ENCODE data around the gene DNAJC10.

Gene DNAJC10

GRCh38 chr2:182784777-182785176, 68.7 kb downstream of the DNAJC10 start:
- no peak for DNase-seq

GRCh38 chr2:182792441-182792840, 76.4 kb downstream of the DNAJC10 start:
- DNase-seq = no peak

GRCh38 chr2:182798736-182799135, 82.7 kb downstream of the DNAJC10 start:
- no peak for DNase-seq

DNA sequence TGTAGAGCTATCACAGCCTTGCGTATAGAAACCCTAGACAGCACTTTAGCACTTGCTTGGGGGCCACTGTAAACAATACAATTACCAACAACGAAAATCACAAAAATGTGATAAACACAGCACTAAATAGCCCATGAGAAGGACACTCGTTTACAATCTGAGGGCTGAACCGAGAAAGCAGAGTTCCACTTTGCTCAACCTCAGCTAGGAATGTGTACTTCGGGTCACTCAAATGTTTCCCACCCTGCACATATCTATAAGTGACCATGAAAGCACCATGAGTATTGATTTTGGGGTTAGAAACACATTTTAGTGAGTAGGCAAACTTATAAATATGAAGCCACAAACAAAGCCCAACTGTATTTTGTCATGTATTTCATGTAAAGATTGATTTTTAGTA, 88.1 kb downstream of the DNAJC10 start:
- no peak for DNase-seq

GRCh38 chr2:182807319-182807718, 91.3 kb downstream of the DNAJC10 start:
- no peak for DNase-seq

GRCh38 chr2:182810087-182810486, 94.0 kb downstream of the DNAJC10 start:
- no peak for DNase-seq

DNA sequence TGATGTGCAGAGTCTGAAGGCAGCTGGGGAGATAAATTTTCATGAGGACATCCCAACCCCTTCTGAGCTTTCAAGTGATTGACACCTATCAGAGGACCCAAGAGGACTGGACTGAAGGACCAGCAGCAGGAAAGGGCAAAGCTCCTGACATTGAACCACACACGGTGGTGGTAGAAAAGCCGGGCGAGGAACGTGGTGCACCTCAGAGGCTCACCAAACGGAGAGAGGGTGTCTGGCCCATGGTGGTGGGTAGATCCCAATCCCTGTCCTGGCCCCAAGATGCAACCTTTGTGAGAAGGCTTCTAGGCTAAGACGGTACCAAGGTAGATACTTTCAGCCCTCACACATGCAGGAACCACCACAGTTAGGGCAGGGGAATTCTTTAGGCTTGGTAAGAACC, 98.3 kb downstream of the DNAJC10 start:
- DNase-seq = no peak

GRCh38 chr2:182814804-182815203, 98.7 kb downstream of the DNAJC10 start:
- DNase-seq = no peak

DNA sequence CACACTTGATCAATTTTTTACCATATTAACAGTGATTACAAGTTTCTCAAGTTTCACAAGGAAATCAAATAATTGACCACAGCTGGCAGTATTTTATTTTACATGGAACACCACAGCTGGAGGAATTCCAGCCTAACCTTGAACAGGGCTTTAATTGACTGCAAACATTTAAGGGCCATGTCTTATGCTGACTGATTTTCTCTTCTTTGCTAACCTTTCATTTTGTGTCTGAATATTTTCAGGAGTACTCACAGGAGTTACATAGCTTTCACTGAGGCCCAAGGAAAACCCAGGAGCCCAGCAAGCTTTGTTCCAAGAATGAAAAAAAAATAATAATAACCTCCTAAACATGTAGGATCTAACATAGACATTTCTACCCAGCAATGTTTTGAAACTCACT, 100.8 kb downstream of the DNAJC10 start:
- no peak for DNase-seq

- no peak for DNase-seq
Observed at GRCh38 chr2:182817558-182817957, 101.5 kb downstream of the DNAJC10 start.

DNA sequence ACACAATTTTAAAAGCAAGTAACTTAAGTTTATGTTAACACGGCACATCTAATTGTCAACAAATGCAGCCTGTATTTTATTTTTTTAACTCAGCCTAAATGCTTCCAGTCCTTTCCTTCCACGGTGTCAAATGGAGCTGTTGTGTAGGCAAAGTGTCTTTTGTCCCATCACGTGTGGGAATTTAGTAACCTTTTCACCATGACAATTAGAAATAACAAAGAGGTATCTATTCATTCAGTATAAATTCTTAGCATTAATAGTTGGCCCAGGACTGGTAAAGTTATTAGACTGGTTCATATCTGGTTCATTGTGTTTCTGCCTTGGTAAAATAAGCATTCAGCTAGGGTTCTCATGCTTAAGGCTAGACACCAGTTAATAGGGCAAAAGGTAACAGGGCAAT, 102.4 kb downstream of the DNAJC10 start:
- no peak for DNase-seq

DNA sequence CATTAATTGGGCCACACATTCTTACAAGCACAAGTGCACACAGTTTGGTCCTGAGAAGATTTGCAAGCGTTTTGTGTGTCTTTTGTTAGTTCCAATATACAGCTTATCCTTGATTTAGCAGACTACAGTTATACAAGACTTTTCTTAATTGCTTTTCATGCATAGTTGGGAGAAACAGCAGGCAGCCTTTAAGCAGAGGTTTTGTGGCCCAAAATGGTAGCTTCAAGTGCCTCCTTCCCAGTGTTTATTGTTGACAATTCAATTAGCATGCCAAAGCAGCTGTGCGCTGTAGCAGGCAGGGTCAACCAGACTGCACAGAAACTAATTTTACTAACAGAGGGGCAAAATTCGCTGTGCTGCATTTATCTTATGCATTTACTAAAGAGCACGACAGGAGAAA, 102.9 kb downstream of the DNAJC10 start:
- no peak for DNase-seq

DNA sequence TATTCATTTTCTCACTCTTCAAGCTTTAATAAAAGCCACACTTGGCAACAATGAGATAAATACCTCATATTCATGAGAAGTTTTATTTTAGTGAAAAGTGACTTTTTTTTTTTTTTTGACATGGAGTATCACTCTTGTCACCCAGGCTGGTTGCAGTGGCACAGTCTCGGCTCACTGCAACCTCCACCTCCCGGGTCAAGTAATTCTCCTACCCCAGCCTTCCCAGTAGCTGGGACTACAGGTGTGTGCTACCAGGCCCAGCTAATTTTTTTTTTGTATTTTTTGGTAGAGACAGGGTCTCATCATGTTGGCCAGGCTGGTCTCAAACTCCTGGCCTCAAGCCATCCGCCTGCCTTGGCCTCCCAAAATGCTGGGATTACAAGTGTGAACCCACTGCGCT, 103.4 kb downstream of the DNAJC10 start:
- no peak for DNase-seq

DNA sequence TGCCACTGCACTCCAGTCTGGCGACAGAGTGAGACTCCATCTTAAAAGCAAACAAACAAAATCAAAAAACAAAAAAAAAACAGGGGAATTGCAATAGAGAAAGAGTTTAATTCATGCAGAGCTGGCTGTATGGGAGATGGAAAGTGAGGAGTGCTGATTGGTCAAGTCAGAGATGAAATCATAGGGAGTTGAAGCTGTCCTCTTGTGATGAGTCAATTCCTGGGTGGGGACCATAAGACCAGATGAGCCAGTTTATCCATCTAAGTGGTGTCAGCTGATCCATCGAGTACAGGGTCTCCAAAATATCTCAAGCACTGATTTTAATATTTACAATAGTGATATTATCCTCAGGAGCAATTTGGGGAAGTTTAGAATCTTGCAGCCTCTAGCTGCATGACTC, 105.1 kb downstream of the DNAJC10 start:
- DNase-seq = no peak

GRCh38 chr2:182822733-182823132, 106.7 kb downstream of the DNAJC10 start:
- no peak for DNase-seq

DNA sequence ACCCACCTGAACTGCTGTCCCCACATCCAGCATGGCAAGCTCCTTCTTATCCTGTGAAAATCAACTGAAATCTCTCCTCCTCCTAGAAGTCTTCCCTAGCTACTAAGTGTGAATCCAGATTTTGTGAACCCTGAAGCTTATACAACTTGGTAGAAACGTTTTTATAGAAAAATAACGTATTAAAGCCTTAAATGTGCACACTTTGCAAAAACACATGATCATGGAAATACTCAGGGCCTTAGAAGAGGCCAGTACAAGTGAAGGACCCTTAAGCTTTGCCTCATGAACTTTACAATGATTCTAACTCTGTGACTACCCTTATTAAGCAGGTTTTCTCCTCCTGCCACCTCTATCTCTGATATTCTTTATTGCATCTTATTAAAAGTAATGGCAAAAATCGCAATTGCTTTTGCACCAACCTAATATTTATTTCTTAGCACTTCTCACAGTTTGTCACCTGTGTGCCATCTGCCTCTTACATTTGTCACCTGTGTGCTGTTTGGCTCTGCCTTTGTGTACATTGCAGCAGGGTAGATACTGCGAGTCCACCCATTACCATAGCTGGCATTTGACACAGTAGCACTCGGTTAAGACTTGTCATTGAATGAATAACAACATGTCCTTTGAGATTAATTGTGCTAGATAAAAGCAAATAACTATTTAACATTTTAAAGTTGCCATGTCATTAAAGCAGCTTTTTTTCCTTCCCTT, 108.2 kb downstream of the DNAJC10 start:
- no peak for DNase-seq

DNA sequence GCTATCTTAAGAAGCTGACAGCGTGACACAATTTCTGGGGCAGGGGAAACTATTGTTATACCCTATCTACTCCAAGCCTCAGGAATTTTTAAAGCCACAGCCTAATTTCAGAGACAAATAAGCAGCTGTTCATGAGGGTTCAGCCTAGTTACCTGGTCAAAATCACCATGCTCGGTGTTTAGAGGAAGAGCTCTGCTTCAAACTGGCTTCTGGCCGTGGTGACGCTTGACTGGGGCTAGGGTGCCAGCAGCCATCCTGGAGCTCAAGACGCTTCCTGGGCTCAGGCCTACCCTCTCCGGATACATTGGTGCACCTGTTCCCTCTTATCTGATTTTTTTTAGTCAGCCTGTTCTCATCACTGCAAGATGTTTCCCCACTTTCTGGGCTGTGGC, 108.7 kb downstream of the DNAJC10 start:
- DNase-seq = no peak

GRCh38 chr2:182826064-182826463, 110.0 kb downstream of the DNAJC10 start:
- no peak for DNase-seq

GRCh38 chr2:182826496-182826895, 110.4 kb downstream of the DNAJC10 start:
- DNase-seq = no peak

GRCh38 chr2:182827182-182827879, 111.3 kb downstream of the DNAJC10 start:
- DNase-seq = no peak

GRCh38 chr2:182831101-182831500, 115.0 kb downstream of the DNAJC10 start:
- no peak for DNase-seq

- DNase-seq = no peak
Observed at GRCh38 chr2:182831921-182832320, 115.9 kb downstream of the DNAJC10 start.

Measured in amygdala (tissue), 56 donors.